ENCODE measurements around the gene FGD4.

Gene FGD4

GRCh38 chr12:32566663-32567295 lies 167.4 kb downstream of the FGD4 start:
- H3K4me3 Mint-ChIP-seq, result no peak overlapping the region
- H3K9me3 Mint-ChIP-seq, result no peaks in the 10 kb centered on the region
- peaks cover 38% of the 10 kb centered on the region for H3K4me1 Mint-ChIP-seq (ENCODE audit: low read depth)
- H3K36me3 Mint-ChIP-seq (ENCODE audit: low read depth), result peaks cover 85% of the 10 kb centered on the region
- H3K27me3 Mint-ChIP-seq, result no peaks in the 10 kb centered on the region
- intact Hi-C loops (cut with micrococcal nuclease), result no loop called here
- no peak overlapping the region for H3K27ac Mint-ChIP-seq

GRCh38 chr12:32567296-32567674 lies 167.9 kb downstream of the FGD4 start:
- H3K4me3 Mint-ChIP-seq, result no peak overlapping the region
- H3K9me3 Mint-ChIP-seq, result no peaks in the 10 kb centered on the region
- H3K4me1 Mint-ChIP-seq (ENCODE audit: low read depth), result peaks cover 35% of the 10 kb centered on the region
- no peaks in the 10 kb centered on the region for H3K27me3 Mint-ChIP-seq
- intact Hi-C loops (cut with micrococcal nuclease), result no loop called here
- peaks cover 83% of the 10 kb centered on the region for H3K36me3 Mint-ChIP-seq (ENCODE audit: low read depth)
- no peak overlapping the region for H3K27ac Mint-ChIP-seq

- H3K4me1 Mint-ChIP-seq (ENCODE audit: low read depth), result peaks cover 33% of the 10 kb centered on the region
- H3K9me3 Mint-ChIP-seq, result no peaks in the 10 kb centered on the region
- H3K27ac Mint-ChIP-seq, result no peak overlapping the region
- intact Hi-C loops (cut with micrococcal nuclease), result no loop called here
- H3K4me3 Mint-ChIP-seq, result no peak overlapping the region
- H3K36me3 Mint-ChIP-seq (ENCODE audit: low read depth), result peaks cover 86% of the 10 kb centered on the region
- no peaks in the 10 kb centered on the region for H3K27me3 Mint-ChIP-seq
Measured at GRCh38 chr12:32568228-32568627, 168.9 kb downstream of the FGD4 start.

DNA sequence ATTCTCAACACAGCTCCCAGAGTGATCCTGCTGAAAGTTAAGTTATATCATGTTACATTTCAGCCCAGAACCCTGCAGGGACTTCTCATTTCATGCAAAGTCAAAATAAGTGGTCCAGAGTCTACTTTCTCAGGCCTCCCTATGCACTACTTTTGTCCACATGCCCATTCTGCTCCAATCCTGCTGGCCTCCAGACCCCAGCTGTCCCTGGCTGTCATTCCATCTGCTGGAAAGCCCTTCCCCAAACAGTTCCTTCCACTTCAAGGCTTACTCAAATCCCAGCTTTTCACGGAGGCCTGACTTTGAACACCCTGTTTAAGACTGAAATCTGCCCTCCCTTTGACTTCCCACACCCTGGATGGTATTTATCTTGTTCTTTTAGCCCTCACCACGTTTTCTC lies 169.9 kb downstream of the FGD4 start:
- Mint-ChIP-seq H3K27me3 (no peaks in the 10 kb centered on the region), H3K9me3 (no peaks in the 10 kb centered on the region), H3K27ac (peak overlapping the region; percentile 3)

GRCh38 chr12:32574585-32574984 lies 175.2 kb downstream of the FGD4 start:
- no peak overlapping the region for H3K4me3 Mint-ChIP-seq
- H3K36me3 Mint-ChIP-seq (ENCODE audit: low read depth), result peaks cover 88% of the 10 kb centered on the region
- H3K27me3 Mint-ChIP-seq, result no peaks in the 10 kb centered on the region
- H3K9me3 Mint-ChIP-seq, result peaks cover 10% of the 10 kb centered on the region
- no peak overlapping the region for H3K27ac Mint-ChIP-seq
- H3K4me1 Mint-ChIP-seq (ENCODE audit: low read depth), result peaks cover 11% of the 10 kb centered on the region
- intact Hi-C loops (cut with micrococcal nuclease), result no loop called here

More for the DNA sequence above, 169.9 kb downstream of the FGD4 start:
- H3K4me1 Mint-ChIP-seq (ENCODE audit: low read depth), result peaks cover 23% of the 10 kb centered on the region
- H3K36me3 Mint-ChIP-seq (ENCODE audit: low read depth), result peaks cover 86% of the 10 kb centered on the region
- intact Hi-C loops (cut with micrococcal nuclease), result no loop called here
- H3K4me3 Mint-ChIP-seq, result no peak overlapping the region

DNA sequence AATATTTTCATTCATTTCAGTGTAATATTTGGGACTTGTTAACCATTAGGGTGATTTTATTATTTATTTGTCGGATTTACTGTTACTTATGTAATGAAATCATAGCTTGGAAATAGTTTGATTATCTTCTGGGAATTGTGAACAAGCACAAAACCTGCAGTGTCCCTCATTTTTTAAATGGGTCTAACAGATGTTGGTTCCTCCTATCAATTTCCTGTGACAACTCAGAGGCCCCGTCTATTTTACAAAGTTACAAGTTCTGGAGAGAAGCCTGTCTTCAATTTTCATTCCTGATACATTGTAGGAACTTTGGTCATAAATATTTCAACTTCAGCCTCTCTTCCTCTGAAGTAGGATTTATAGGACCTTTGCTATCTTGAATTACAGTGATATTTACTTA lies 178.0 kb downstream of the FGD4 start:
- Mint-ChIP-seq H3K27ac (no peak overlapping the region), H3K36me3 (ENCODE audit: low read depth) (peaks cover 92% of the 10 kb centered on the region), H3K4me1 (ENCODE audit: low read depth) (peaks cover 27% of the 10 kb centered on the region), H3K4me3 (no peak overlapping the region), H3K27me3 (no peaks in the 10 kb centered on the region), H3K9me3 (peaks cover 10% of the 10 kb centered on the region)
- intact Hi-C loops (cut with micrococcal nuclease), result no loop called here

- Mint-ChIP-seq H3K4me1 (ENCODE audit: low read depth) (peaks cover 58% of the 10 kb centered on the region), H3K27me3 (no peaks in the 10 kb centered on the region), H3K9me3 (no peaks in the 10 kb centered on the region), H3K4me3 (no peak overlapping the region), H3K27ac (peak overlapping the region; percentile 8), H3K36me3 (ENCODE audit: low read depth) (peaks cover 90% of the 10 kb centered on the region)
- intact Hi-C loops (cut with micrococcal nuclease), result no loop called here
Measured at GRCh38 chr12:32583534-32583933, 184.2 kb downstream of the FGD4 start.

GRCh38 chr12:32585680-32586079 lies 186.3 kb downstream of the FGD4 start:
- Mint-ChIP-seq H3K27ac (no peak overlapping the region), H3K4me1 (ENCODE audit: low read depth) (peaks cover 62% of the 10 kb centered on the region), H3K4me3 (no peak overlapping the region), H3K9me3 (no peaks in the 10 kb centered on the region), H3K27me3 (no peaks in the 10 kb centered on the region), H3K36me3 (ENCODE audit: low read depth) (peaks cover 87% of the 10 kb centered on the region)
- intact Hi-C loops (cut with micrococcal nuclease), result no loop called here

GRCh38 chr12:32586390-32586789 lies 187.0 kb downstream of the FGD4 start:
- H3K27me3 Mint-ChIP-seq, result no peaks in the 10 kb centered on the region
- H3K4me1 Mint-ChIP-seq (ENCODE audit: low read depth), result peaks cover 57% of the 10 kb centered on the region
- H3K27ac Mint-ChIP-seq, result peak overlapping the region; percentile 6
- H3K36me3 Mint-ChIP-seq (ENCODE audit: low read depth), result peaks cover 81% of the 10 kb centered on the region
- H3K9me3 Mint-ChIP-seq, result no peaks in the 10 kb centered on the region
- intact Hi-C loops (cut with micrococcal nuclease), result no loop called here
- H3K4me3 Mint-ChIP-seq, result no peak overlapping the region

DNA sequence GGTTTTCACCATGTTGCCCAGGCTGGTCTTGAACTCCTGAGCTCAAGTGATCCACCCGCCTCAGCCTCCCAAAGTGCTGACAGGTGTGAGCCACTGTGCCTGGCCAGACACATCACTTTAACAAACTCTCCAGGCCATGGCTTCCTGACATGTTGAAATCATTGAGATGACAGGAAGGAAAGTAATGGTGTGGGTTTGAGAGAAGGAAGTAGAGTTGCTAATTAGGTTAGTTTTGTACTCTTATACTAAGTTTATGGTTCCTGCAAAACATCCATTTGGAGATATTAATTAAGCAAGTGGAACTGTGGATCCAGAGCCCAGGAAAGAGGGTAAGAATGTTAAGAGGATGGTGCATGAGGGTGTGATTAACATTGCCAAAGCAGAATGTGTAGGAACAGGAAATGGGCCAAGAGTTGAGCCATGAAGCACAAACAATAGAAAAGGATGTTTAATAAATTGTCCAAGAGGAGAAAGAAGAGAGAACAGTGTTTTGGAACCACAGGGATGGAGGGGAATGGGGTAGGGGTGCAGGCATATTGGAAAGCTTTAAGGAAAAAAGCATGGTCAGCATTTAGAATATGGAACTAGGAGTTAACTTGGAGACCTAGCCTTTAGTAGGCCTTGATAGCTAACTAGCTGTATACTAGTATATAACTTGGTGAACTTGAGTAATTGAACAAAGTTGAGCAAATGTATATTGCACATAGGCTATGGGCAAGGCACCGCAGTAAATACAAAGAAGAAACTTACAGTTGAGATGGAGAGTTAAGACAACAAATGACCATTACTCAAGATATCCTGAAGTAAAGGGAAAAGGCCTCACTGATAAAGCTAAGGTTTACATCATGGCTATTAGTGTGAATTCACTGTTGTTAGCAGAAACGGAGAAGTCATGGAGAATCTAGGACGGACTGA lies 188.5 kb downstream of the FGD4 start:
- peaks cover 75% of the 10 kb centered on the region for H3K36me3 Mint-ChIP-seq (ENCODE audit: low read depth)
- peaks cover 53% of the 10 kb centered on the region for H3K4me1 Mint-ChIP-seq (ENCODE audit: low read depth)
- intact Hi-C loops (cut with micrococcal nuclease), result no loop called here
- no peaks in the 10 kb centered on the region for H3K9me3 Mint-ChIP-seq
- no peak overlapping the region for H3K4me3 Mint-ChIP-seq
- H3K27ac Mint-ChIP-seq, result peak overlapping the region; percentile 43
- no peaks in the 10 kb centered on the region for H3K27me3 Mint-ChIP-seq

DNA sequence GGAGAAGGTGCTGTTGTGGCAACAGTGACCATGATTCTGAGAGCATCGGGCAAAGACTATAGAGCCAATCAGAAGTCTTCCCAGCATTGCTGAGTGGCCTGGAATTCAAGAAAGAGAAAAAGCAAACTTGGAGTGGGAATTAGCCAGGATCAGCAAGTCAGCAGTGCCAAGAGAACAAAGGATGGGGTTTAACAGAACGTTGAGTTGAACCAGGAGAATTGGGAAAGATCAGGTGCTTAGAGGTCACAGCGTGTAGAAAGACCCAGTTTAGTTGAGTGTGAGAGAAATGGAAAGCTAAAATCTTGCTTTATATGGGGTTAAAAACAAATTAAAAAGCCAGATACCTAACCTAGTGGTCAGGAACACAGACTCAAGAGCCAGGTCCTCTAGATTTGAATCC lies 189.2 kb downstream of the FGD4 start:
- peak overlapping the region; percentile 43 for H3K27ac Mint-ChIP-seq
- peaks cover 47% of the 10 kb centered on the region for H3K4me1 Mint-ChIP-seq (ENCODE audit: low read depth)
- H3K36me3 Mint-ChIP-seq (ENCODE audit: low read depth), result peaks cover 75% of the 10 kb centered on the region
- intact Hi-C loops (cut with micrococcal nuclease), result no loop called here
- no peaks in the 10 kb centered on the region for H3K9me3 Mint-ChIP-seq
- H3K27me3 Mint-ChIP-seq, result no peaks in the 10 kb centered on the region
- no peak overlapping the region for H3K4me3 Mint-ChIP-seq

DNA sequence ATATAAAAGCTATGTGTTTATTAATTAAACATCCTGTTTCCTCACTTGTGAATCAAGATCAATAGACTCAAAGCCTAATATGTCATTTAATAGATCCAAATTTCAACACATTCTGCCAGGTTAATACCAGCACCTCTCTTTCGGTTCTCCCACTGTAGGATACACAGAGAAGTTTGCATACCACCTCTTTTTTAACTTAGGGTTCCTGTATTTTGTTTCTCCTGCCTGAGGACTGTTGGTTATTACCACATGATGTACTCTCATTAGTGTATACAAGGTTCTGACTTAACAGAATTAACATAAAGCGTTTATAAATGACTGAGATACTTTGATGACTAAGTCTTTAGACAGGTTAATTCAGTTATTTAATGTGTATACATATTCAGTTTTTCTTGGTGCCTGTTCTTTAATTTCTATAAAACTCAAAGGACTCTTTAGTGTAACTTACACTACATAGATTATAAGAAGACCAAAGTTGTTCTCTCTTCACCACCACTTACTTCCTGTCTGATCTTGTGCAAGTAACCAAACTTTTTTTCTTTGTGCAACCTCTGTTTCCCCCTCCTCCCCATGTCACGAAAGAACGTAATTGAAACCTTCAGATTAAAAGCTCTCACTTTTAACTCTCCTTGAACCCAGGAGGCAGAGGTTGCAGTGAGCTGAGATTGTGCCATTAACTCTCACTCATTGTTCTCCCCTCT lies 190.0 kb downstream of the FGD4 start:
- H3K27me3 Mint-ChIP-seq, result no peaks in the 10 kb centered on the region
- H3K4me3 Mint-ChIP-seq, result no peak overlapping the region
- intact Hi-C loops (cut with micrococcal nuclease), result no loop called here
- H3K36me3 Mint-ChIP-seq (ENCODE audit: low read depth), result peaks cover 77% of the 10 kb centered on the region
- H3K9me3 Mint-ChIP-seq, result no peaks in the 10 kb centered on the region
- peaks cover 51% of the 10 kb centered on the region for H3K4me1 Mint-ChIP-seq (ENCODE audit: low read depth)
- peak overlapping the region; percentile 55 for H3K27ac Mint-ChIP-seq

GRCh38 chr12:32595251-32595650 lies 195.9 kb downstream of the FGD4 start:
- Mint-ChIP-seq H3K27ac (no peak overlapping the region), H3K4me3 (no peak overlapping the region), H3K4me1 (ENCODE audit: low read depth) (peaks cover 21% of the 10 kb centered on the region), H3K27me3 (no peaks in the 10 kb centered on the region), H3K36me3 (ENCODE audit: low read depth) (peaks cover 65% of the 10 kb centered on the region), H3K9me3 (no peaks in the 10 kb centered on the region)
- intact Hi-C loops (cut with micrococcal nuclease), result no loop called here

DNA sequence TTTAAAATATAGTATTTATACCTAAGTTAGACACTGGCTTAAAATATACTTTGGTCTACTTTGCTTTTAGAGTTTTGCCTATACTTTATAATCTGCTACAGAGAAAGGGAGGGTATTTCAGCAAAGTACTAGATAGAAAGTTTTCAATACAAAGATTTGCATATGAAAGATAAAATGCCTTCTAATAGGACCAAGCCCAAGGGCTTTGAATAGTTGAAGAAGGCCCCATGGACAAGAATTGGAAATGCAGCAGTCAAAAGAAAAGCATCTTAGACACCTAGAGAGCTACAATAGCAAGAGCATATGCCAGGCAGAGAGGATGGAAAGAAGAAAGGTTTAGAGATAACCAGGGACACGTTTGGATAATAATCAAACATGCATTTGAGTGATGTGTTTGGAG lies 196.7 kb downstream of the FGD4 start:
- H3K4me3 Mint-ChIP-seq, result no peak overlapping the region
- no peaks in the 10 kb centered on the region for H3K27me3 Mint-ChIP-seq
- no peaks in the 10 kb centered on the region for H3K9me3 Mint-ChIP-seq
- peaks cover 62% of the 10 kb centered on the region for H3K36me3 Mint-ChIP-seq (ENCODE audit: low read depth)
- peaks cover 21% of the 10 kb centered on the region for H3K4me1 Mint-ChIP-seq (ENCODE audit: low read depth)
- H3K27ac Mint-ChIP-seq, result no peak overlapping the region
- intact Hi-C loops (cut with micrococcal nuclease), result no loop called here
